HG02678 (cell line): ENCODE results near the gene C11orf98.

Experiments
- ATAC-seq: cut with Tn5 transposase; IDR thresholded peaks from one replicate; pipeline ENCODE4 v1.9.1; 2021; ENCODE audit warnings: mild to moderate bottlenecking, moderate library complexity; ENCODE audit not compliant: unreplicated experiment

C11orf98 gene

GRCh38 chr11:62613291-62613778 is 51.7 kb downstream of the C11orf98 start:
- no peak for ATAC-seq
